ENCODE data around the gene POP4. TPM values are rescaled to one million over a fixed set of nuclear protein-coding genes. Genes with fewer than 3 reads are reported as not detected.

Gene POP4
- total and polyA plus RNA-seq, 9 of the 15 experiments (the other 6 are each of a cell fraction or from before 2014, with no cell fraction given): 42.1 to 128 (median 99.0) TPM

DNA sequence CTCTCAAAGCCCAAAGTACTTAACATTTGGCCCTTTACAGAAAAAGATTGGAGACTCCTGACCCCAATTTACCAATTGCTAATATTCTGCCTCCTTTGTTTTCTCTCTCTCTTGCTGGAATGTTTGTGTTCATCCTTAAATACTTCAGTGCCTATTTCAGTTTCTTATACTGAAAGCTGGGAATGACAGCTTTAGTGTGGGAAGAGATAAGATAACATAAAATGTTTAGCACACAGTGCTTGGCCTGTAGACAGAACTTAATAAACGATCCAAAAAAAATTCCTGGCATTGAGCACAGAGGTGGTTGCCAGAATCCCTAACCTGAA, 56.2 kb downstream of the POP4 start (continued):
- TF ChIP-seq, protein P1, sequence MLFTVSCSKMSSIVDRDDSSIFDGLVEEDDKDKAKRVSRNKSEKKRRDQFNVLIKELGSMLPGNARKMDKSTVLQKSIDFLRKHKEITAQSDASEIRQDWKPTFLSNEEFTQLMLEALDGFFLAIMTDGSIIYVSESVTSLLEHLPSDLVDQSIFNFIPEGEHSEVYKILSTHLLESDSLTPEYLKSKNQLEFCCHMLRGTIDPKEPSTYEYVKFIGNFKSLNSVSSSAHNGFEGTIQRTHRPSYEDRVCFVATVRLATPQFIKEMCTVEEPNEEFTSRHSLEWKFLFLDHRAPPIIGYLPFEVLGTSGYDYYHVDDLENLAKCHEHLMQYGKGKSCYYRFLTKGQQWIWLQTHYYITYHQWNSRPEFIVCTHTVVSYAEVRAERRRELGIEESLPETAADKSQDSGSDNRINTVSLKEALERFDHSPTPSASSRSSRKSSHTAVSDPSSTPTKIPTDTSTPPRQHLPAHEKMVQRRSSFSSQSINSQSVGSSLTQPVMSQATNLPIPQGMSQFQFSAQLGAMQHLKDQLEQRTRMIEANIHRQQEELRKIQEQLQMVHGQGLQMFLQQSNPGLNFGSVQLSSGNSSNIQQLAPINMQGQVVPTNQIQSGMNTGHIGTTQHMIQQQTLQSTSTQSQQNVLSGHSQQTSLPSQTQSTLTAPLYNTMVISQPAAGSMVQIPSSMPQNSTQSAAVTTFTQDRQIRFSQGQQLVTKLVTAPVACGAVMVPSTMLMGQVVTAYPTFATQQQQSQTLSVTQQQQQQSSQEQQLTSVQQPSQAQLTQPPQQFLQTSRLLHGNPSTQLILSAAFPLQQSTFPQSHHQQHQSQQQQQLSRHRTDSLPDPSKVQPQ (CRISPR knock-in tag; IDR thresholded peaks at IDR 0.05; ENCODE audit: borderline replicate concordance): no peak
- TF ChIP-seq TEAD2 (tag; IDR thresholded peaks at IDR 0.05) (no peak), CEBPG (CRISPR knock-in tag; IDR thresholded peaks at IDR 0.05) (no peak), CEBPG (tag; conservative IDR thresholded peaks at IDR 0.05 in 1 of 2, IDR thresholded peaks at IDR 0.05 in 1 of 2) (0 out of 4 replicates have a peak, but pooled peaks of 1 of the 2 experiments have one; percentile 32), KLF10 (CRISPR knock-in tag; IDR thresholded peaks at IDR 0.05) (no peak), TAF15 (IDR thresholded peaks at IDR 0.05; ENCODE audit: low read depth, low read length) (no peak), CHD1 (IDR thresholded peaks at IDR 0.05; ENCODE audit: low read length) (no peak), PURB (CRISPR knock-in tag; IDR thresholded peaks at IDR 0.05; ENCODE audit: low read depth) (no peak), ZNF23 (CRISPR knock-in tag; IDR thresholded peaks at IDR 0.05) (no peak), POLR2H (tag; IDR thresholded peaks at IDR 0.05; ENCODE audit: low read depth) (peak; percentile 45; the same call in 1 of the 2 replicates), ZNF121 (CRISPR knock-in tag; conservative IDR thresholded peaks at IDR 0.05) (no peak), ZNF76 (CRISPR knock-in tag; IDR thresholded peaks at IDR 0.05; ENCODE audit: borderline replicate concordance) (no peak), NCOR1 (IDR thresholded peaks at IDR 0.05) (no peak)
- TF ChIP-seq, protein P2, sequence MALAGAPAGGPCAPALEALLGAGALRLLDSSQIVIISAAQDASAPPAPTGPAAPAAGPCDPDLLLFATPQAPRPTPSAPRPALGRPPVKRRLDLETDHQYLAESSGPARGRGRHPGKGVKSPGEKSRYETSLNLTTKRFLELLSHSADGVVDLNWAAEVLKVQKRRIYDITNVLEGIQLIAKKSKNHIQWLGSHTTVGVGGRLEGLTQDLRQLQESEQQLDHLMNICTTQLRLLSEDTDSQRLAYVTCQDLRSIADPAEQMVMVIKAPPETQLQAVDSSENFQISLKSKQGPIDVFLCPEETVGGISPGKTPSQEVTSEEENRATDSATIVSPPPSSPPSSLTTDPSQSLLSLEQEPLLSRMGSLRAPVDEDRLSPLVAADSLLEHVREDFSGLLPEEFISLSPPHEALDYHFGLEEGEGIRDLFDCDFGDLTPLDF (CRISPR knock-in tag; IDR thresholded peaks at IDR 0.05): no peak
- TF ChIP-seq, protein P3, sequence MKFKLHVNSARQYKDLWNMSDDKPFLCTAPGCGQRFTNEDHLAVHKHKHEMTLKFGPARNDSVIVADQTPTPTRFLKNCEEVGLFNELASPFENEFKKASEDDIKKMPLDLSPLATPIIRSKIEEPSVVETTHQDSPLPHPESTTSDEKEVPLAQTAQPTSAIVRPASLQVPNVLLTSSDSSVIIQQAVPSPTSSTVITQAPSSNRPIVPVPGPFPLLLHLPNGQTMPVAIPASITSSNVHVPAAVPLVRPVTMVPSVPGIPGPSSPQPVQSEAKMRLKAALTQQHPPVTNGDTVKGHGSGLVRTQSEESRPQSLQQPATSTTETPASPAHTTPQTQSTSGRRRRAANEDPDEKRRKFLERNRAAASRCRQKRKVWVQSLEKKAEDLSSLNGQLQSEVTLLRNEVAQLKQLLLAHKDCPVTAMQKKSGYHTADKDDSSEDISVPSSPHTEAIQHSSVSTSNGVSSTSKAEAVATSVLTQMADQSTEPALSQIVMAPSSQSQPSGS (CRISPR knock-in tag; IDR thresholded peaks at IDR 0.05): no peak
- TF ChIP-seq, protein P4, sequence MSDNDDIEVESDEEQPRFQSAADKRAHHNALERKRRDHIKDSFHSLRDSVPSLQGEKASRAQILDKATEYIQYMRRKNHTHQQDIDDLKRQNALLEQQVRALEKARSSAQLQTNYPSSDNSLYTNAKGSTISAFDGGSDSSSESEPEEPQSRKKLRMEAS (CRISPR knock-in tag; IDR thresholded peaks at IDR 0.05): no peak

Data from K562 (cell line).